ENCODE measurements around the gene RASSF8. TPM values are rescaled to one million over a fixed set of nuclear protein-coding genes. Genes with fewer than 3 reads are reported as not detected.

Gene RASSF8
- polyA plus RNA-seq, 1 donor (not counting 4 experiments of a cell fraction or from before 2014, with no cell fraction given): 10.5 TPM

- H3K4me3 ChIP-seq (ENCODE audit: control insufficient read depth in 2 of 3, extremely low read depth in 1 of 3, insufficient read depth in 2 of 3, low read depth in 1 of 3, low read length in 3 of 3): no peak overlapping the region
- no peak for FAIRE-seq
- H3K27me3 ChIP-seq (ENCODE audit: control insufficient read depth, extremely low read depth, insufficient read depth, low read length): no peaks in the 10 kb centered on the region
- H4K20me1 ChIP-seq (ENCODE audit: control insufficient read depth, extremely low read depth, insufficient read depth, low read length): no peaks in the 10 kb centered on the region
- H2AFZ ChIP-seq (ENCODE audit: control insufficient read depth, low read length): no peak overlapping the region
- H3K27ac ChIP-seq (ENCODE audit: control insufficient read depth, insufficient read depth, low read length): no peak overlapping the region
- H3K36me3 ChIP-seq (ENCODE audit: control insufficient read depth in 2 of 2, extremely low read depth in 1 of 2, insufficient read depth in 2 of 2, low read length in 2 of 2): peaks cover 0 to 3% of the 10 kb centered on the region in 2 experiments
- dilution Hi-C loops (cut with MboI; ENCODE audit: extremely low pct_ligation_motif_present, low sequenced_read_pairs): no loop called here
- peaks cover 43% of the 10 kb centered on the region for H3K79me2 ChIP-seq (ENCODE audit: control insufficient read depth, insufficient read depth, low read length)
- H3K9me3 ChIP-seq (ENCODE audit: control insufficient read depth, low read depth, low read length): no peaks in the 10 kb centered on the region
- no peak for TF ChIP-seq CTCF (optimal IDR thresholded peaks at IDR 0.05 in 1 of 3, IDR thresholded peaks at IDR 0.05 in 1 of 3, conservative IDR thresholded peaks at IDR 0.05 in 1 of 3; ENCODE audit: extremely low read depth in 1 of 3, insufficient read depth in 2 of 3, low read length in 3 of 3)
- no peak for TF ChIP-seq EZH2 (IDR thresholded peaks at IDR 0.05; ENCODE audit: low read length)
- no peaks in the 10 kb centered on the region for H3K9me1 ChIP-seq (ENCODE audit: control insufficient read depth, extremely low read depth, insufficient read depth, low read length)
- no peak for DNase-seq (ENCODE audit: low read depth, low spot score)
- H3K4me1 ChIP-seq (ENCODE audit: control insufficient read depth, extremely low read depth, insufficient read depth, low read length): peaks cover under 1% of the 10 kb centered on the region
- H3K4me2 ChIP-seq (ENCODE audit: control insufficient read depth, extremely low read depth, insufficient read depth, low read depth, low read length): no peak overlapping the region
- no peak overlapping the region for H3K9ac ChIP-seq (ENCODE audit: control insufficient read depth, extremely low read depth, insufficient read depth, low read length)
These were observed 26.3 kb downstream of the RASSF8 start for GRCh38 chr12:25984759-25985158.

- Histone ChIP-seq H3K27me3 (ENCODE audit: control insufficient read depth, extremely low read depth, insufficient read depth, low read length) (no peaks in the 10 kb centered on the region), H3K9ac (ENCODE audit: control insufficient read depth, extremely low read depth, insufficient read depth, low read length) (no peak overlapping the region), H3K4me1 (ENCODE audit: control insufficient read depth, extremely low read depth, insufficient read depth, low read length) (no peaks in the 10 kb centered on the region), H4K20me1 (ENCODE audit: control insufficient read depth, extremely low read depth, insufficient read depth, low read length) (no peaks in the 10 kb centered on the region), H3K27ac (ENCODE audit: control insufficient read depth, insufficient read depth, low read length) (no peak overlapping the region), H3K9me3 (ENCODE audit: control insufficient read depth, low read depth, low read length) (no peaks in the 10 kb centered on the region), H3K36me3 (ENCODE audit: control insufficient read depth in 2 of 2, extremely low read depth in 1 of 2, insufficient read depth in 2 of 2, low read length in 2 of 2) (peaks cover 0 to 3% of the 10 kb centered on the region in 2 experiments), H3K4me3 (ENCODE audit: control insufficient read depth in 2 of 3, extremely low read depth in 1 of 3, insufficient read depth in 2 of 3, low read depth in 1 of 3, low read length in 3 of 3) (no peak overlapping the region), H3K79me2 (ENCODE audit: control insufficient read depth, insufficient read depth, low read length) (peaks cover 37% of the 10 kb centered on the region), H3K9me1 (ENCODE audit: control insufficient read depth, extremely low read depth, insufficient read depth, low read length) (no peaks in the 10 kb centered on the region), H2AFZ (ENCODE audit: control insufficient read depth, low read length) (no peak overlapping the region), H3K4me2 (ENCODE audit: control insufficient read depth, extremely low read depth, insufficient read depth, low read depth, low read length) (no peak overlapping the region)
- TF ChIP-seq EZH2 (IDR thresholded peaks at IDR 0.05; ENCODE audit: low read length): no peak
- no peak for TF ChIP-seq CTCF (optimal IDR thresholded peaks at IDR 0.05 in 1 of 3, IDR thresholded peaks at IDR 0.05 in 1 of 3, conservative IDR thresholded peaks at IDR 0.05 in 1 of 3; ENCODE audit: extremely low read depth in 1 of 3, insufficient read depth in 2 of 3, low read length in 3 of 3)
- dilution Hi-C loops (cut with MboI; ENCODE audit: extremely low pct_ligation_motif_present, low sequenced_read_pairs): no loop called here
- peak; percentile 23 for FAIRE-seq
- DNase-seq (ENCODE audit: low read depth, low spot score): no peak
These were observed 27.1 kb downstream of the RASSF8 start for GRCh38 chr12:25985316-25986175.

Data from keratinocyte (primary cell).